Astrocyte (in vitro differentiated cells and primary cell): ENCODE measurements around the gene NF2. TPM values are rescaled to one million over a fixed set of nuclear protein-coding genes. Genes with fewer than 3 reads are reported as not detected.

Source experiments
- DNase-seq: peaks from one replicate; pipeline ENCODE4 v3.0.0-alpha.2; 2010; ENCODE audit warnings: low read depth
- FAIRE-seq: peaks from 2 replicates; lab custom pipeline; 2011; peaks lifted over from hg19 to GRCh38; lab: Jason Lieb, UNC
- H2AFZ ChIP-seq: 2 replicates; pipeline ENCODE4 v1.6.0; 2012; ENCODE audit warnings: low read depth, low read length, inconsistent platforms
- H3K27ac ChIP-seq: 2 replicates; pipeline ENCODE4 v1.5.1; 2011; ENCODE audit warnings: low read depth, low read length, inconsistent platforms
- H3K27me3 ChIP-seq: 2 replicates; pipeline ENCODE4 v1.6.0; 2011; ENCODE audit warnings: low read length, inconsistent platforms; ENCODE audit not compliant: insufficient read depth
- H3K36me3 ChIP-seq: 2 replicates; pipeline ENCODE4 v1.5.1; 2011; ENCODE audit warnings: low read length, inconsistent platforms; ENCODE audit not compliant: insufficient read depth
- H3K4me1 ChIP-seq: 2 replicates; pipeline ENCODE4 v1.5.1; 2011; ENCODE audit warnings: low read length, inconsistent platforms; ENCODE audit not compliant: insufficient read depth
- H3K4me2 ChIP-seq: 2 replicates; pipeline ENCODE4 v1.6.0; 2012; ENCODE audit warnings: low read length, inconsistent platforms
- H3K4me3 ChIP-seq: 2 replicates; pipeline ENCODE4 v1.5.1; 2011; ENCODE audit warnings: low read depth, mild to moderate bottlenecking, low read length, inconsistent platforms; ENCODE audit not compliant: insufficient read depth
- H3K79me2 ChIP-seq: 2 replicates; pipeline ENCODE4 v1.6.0; 2012; ENCODE audit warnings: mild to moderate bottlenecking, low read length, inconsistent platforms; ENCODE audit not compliant: insufficient read depth
- H3K9ac ChIP-seq: 2 replicates; pipeline ENCODE4 v1.6.0; 2012; ENCODE audit warnings: mild to moderate bottlenecking, low read length, inconsistent platforms
- H3K9me3 ChIP-seq: 2 replicates; pipeline ENCODE4 v1.5.1; 2012; ENCODE audit warnings: low read depth, mild to moderate bottlenecking, low read length, inconsistent platforms; ENCODE audit not compliant: insufficient read depth
- H4K20me1 ChIP-seq: 2 replicates; pipeline ENCODE4 v1.6.0; 2012; ENCODE audit warnings: low read length, inconsistent platforms; ENCODE audit not compliant: insufficient read depth
- H3K27ac Mint-ChIP-seq: one replicate; pipeline ENCODE4 v1.8.0; 2021; ENCODE audit warnings: mild to moderate bottlenecking, mixed read lengths; ENCODE audit not compliant: unreplicated experiment
- H3K27me3 Mint-ChIP-seq: one replicate; pipeline ENCODE4 v1.8.0; 2021; ENCODE audit warnings: low read depth, mixed read lengths; ENCODE audit not compliant: unreplicated experiment
- H3K36me3 Mint-ChIP-seq: one replicate; pipeline ENCODE4 v1.8.0; 2021; ENCODE audit warnings: low read depth, mixed read lengths; ENCODE audit not compliant: unreplicated experiment
- H3K4me1 Mint-ChIP-seq: one replicate; pipeline ENCODE4 v1.8.0; 2021; ENCODE audit warnings: low read depth, mixed read lengths; ENCODE audit not compliant: unreplicated experiment
- H3K4me3 Mint-ChIP-seq: one replicate; pipeline ENCODE4 v1.8.0; 2021; ENCODE audit warnings: mild to moderate bottlenecking, moderate library complexity, mixed read lengths; ENCODE audit not compliant: unreplicated experiment
- H3K9me3 Mint-ChIP-seq: one replicate; pipeline ENCODE4 v1.8.0; 2021; ENCODE audit warnings: mild to moderate bottlenecking, mixed read lengths; ENCODE audit not compliant: unreplicated experiment
- CTCF ChIP-seq: IDR thresholded peaks from 2 replicates; pipeline ENCODE4 v1.5.1; 2011; ENCODE audit warnings: low read depth, mild to moderate bottlenecking, inconsistent platforms, low read length, moderate library complexity; ENCODE audit not compliant: insufficient read depth
- EZH2 ChIP-seq: IDR thresholded peaks from 2 replicates; pipeline ENCODE4 v1.6.1; 2012; ENCODE audit warnings: mild to moderate bottlenecking, low read length, inconsistent platforms; ENCODE audit not compliant: insufficient read depth
- total RNA-seq: library from RNA; stranded (reverse); gene quantifications from 2 replicates; pipeline ENCODE4 v1.2.1, GENCODE V29; 2021

NF2 gene
- total RNA-seq, 1 donor from 2014 or later: 93.4 TPM

DNA sequence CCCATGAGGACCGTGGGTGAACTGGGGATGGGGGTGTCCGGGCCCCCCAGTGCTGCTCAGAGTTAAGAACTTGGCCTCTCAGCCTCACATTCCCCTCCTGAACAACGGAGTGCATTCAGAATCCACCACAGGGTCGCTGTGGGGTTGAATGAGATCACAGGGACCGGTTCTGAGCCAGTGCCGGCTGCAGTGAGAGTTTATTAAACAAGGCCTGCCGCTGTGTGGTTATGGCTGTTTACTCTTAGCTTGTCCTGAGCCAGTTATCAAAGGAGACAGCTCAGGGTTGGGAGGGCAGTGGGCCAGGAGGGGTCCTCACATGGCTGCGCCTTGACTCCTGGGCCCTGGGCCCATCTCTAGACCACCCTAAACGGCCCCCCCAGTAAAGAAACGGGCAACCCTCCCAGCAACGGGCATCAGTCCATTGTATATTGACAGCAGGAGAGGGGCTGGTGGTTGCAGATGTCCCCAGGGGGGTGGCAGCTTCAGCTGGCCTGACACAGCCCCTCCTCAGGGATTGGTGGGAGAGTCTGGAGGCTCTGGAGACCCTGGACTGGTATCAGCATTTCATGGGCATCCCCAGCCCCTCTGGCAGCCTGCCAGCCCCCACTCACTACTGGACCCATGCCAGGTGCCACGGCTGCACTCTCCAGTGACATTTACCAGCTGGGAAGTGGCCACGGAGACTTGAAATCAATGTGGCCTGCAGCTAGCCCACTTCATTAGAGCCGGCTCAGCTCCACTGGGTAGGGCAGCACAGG, 101.3 kb downstream of the NF2 start:
- Mint-ChIP-seq H3K27ac (no peak overlapping the region), H3K27me3 (peaks cover 57% of the 10 kb centered on the region), H3K36me3 (no peaks in the 10 kb centered on the region), H3K9me3 (no peaks in the 10 kb centered on the region), H3K4me1 (peaks cover 3% of the 10 kb centered on the region), H3K4me3 (no peak overlapping the region)
- H3K27me3 ChIP-seq: no peaks in the 10 kb centered on the region
- H3K9me3 ChIP-seq: no peaks in the 10 kb centered on the region
- H3K4me3 ChIP-seq: no peak overlapping the region
- H4K20me1 ChIP-seq: peaks cover 20% of the 10 kb centered on the region
- no peak overlapping the region for H3K27ac ChIP-seq
- H3K4me1 ChIP-seq: peaks cover 30% of the 10 kb centered on the region
- no peak overlapping the region for H3K9ac ChIP-seq
- no peak overlapping the region for H2AFZ ChIP-seq
- TF ChIP-seq CTCF: no peak
- no peak for TF ChIP-seq EZH2
- no peak for FAIRE-seq
- peak; percentile 55 for DNase-seq
- H3K36me3 ChIP-seq: no peaks in the 10 kb centered on the region
- H3K4me2 ChIP-seq: peak overlapping the region; percentile 13
- H3K79me2 ChIP-seq: no peaks in the 10 kb centered on the region

DNA sequence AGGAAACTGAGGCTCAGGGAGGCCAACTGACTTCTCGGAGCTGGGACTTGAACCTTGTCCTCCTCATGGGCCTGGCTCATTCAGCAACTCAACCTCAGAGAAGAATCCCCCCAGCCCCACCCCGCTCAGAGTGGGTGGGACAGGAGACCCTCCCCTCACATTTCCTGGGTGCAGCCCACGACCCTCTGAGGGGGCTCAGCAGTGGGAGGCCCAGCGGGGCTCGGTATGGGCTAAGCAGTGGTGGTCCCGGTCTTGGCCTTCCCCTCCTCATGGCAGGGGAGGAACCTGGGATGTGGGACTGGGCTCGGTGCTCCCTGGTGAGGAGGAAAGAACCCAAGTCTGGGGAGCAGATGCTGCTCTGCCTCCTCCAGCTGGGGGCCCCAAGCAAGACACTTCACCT, 102.2 kb downstream of the NF2 start:
- Mint-ChIP-seq H3K36me3 (no peaks in the 10 kb centered on the region), H3K9me3 (no peaks in the 10 kb centered on the region), H3K27ac (no peak overlapping the region), H3K27me3 (peaks cover 63% of the 10 kb centered on the region), H3K4me1 (peaks cover 3% of the 10 kb centered on the region), H3K4me3 (no peak overlapping the region)
- no peaks in the 10 kb centered on the region for H3K79me2 ChIP-seq
- peaks cover 16% of the 10 kb centered on the region for H4K20me1 ChIP-seq
- H3K27ac ChIP-seq: no peak overlapping the region
- FAIRE-seq: no peak
- no peak overlapping the region for H3K4me3 ChIP-seq
- no peaks in the 10 kb centered on the region for H3K9me3 ChIP-seq
- no peak overlapping the region for H3K9ac ChIP-seq
- no peak overlapping the region for H2AFZ ChIP-seq
- no peak for DNase-seq
- no peaks in the 10 kb centered on the region for H3K36me3 ChIP-seq
- peaks cover 22% of the 10 kb centered on the region for H3K4me1 ChIP-seq
- H3K27me3 ChIP-seq: no peaks in the 10 kb centered on the region
- no peak overlapping the region for H3K4me2 ChIP-seq
- no peak for TF ChIP-seq CTCF

DNA sequence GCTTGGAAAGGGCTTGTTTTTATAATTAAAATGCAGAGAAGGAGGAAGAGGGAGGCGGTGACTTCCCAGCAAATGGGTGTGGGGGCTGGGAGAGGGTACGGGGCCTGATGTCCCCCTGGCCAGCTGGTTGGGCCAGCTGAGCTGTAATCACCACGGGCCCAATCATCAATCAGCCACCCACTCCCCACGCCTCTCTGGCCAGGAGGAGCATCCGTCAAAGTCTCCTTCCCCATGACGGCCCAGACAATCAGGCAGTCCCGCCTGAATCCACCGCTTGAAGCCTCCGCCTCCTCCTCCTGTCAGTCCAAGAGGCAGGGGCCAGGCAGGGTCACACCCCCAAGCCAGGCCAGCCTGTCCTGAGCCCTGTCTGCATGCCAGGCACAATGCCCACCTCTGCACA, 103.1 kb downstream of the NF2 start:
- Mint-ChIP-seq H3K36me3 (no peaks in the 10 kb centered on the region), H3K4me3 (no peak overlapping the region), H3K27ac (no peak overlapping the region), H3K27me3 (peaks cover 63% of the 10 kb centered on the region), H3K9me3 (no peaks in the 10 kb centered on the region), H3K4me1 (no peaks in the 10 kb centered on the region)
- Histone ChIP-seq H2AFZ (no peak overlapping the region), H3K9me3 (no peaks in the 10 kb centered on the region), H3K4me2 (no peak overlapping the region), H3K4me3 (no peak overlapping the region), H3K27ac (no peak overlapping the region), H4K20me1 (peaks cover 15% of the 10 kb centered on the region), H3K9ac (no peak overlapping the region), H3K27me3 (no peaks in the 10 kb centered on the region), H3K36me3 (no peaks in the 10 kb centered on the region), H3K4me1 (peaks cover 14% of the 10 kb centered on the region), H3K79me2 (no peaks in the 10 kb centered on the region)
- FAIRE-seq: no peak
- TF ChIP-seq EZH2: no peak
- no peak for TF ChIP-seq CTCF
- DNase-seq: peak; percentile 23
